ENCODE data around the gene KLF3.

DNA sequence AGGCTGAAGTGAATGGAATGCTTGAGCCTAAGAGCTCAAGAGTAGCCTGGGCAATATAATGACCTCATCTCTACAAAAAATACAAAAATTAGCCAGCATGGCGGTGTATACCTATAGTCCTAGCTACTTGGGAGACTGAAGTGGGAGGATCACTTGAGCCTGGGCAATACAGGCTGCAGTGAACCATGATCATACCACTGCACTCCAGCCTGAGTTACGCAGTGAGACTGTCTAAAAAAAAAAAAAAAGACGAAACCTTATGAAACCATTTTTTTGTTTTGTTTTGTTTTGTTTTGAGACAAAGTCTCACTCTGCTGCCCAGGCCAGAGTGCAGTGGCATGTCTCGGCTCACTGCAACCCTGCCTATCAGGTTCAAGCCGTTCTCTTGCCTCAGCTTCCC lies 81.9 kb downstream of the KLF3 start:
- TF ChIP-seq, protein P1, sequence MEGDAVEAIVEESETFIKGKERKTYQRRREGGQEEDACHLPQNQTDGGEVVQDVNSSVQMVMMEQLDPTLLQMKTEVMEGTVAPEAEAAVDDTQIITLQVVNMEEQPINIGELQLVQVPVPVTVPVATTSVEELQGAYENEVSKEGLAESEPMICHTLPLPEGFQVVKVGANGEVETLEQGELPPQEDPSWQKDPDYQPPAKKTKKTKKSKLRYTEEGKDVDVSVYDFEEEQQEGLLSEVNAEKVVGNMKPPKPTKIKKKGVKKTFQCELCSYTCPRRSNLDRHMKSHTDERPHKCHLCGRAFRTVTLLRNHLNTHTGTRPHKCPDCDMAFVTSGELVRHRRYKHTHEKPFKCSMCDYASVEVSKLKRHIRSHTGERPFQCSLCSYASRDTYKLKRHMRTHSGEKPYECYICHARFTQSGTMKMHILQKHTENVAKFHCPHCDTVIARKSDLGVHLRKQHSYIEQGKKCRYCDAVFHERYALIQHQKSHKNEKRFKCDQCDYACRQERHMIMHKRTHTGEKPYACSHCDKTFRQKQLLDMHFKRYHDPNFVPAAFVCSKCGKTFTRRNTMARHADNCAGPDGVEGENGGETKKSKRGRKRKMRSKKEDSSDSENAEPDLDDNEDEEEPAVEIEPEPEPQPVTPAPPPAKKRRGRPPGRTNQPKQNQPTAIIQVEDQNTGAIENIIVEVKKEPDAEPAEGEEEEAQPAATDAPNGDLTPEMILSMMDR (IDR thresholded peaks at IDR 0.05; ENCODE audit: insufficient read depth, low read depth, low read length), result no peak
- TF ChIP-seq EZH2 (IDR thresholded peaks at IDR 0.05; ENCODE audit: insufficient read depth, low read length), result no peak

Measured in astrocyte (in vitro differentiated cells and primary cell).